Vagina (tissue), 2 donors: ENCODE data around the gene PDE9A. TPM values are rescaled to one million over a fixed set of nuclear protein-coding genes. Genes with fewer than 3 reads are reported as not detected.

Experiments
- DNase-seq, 2 donors: peaks; one replicate each; pipeline ENCODE4 v3.0.0-alpha.2; 2017; ENCODE audit errors: extremely low spot score in 2 of 2
- H3K27ac ChIP-seq: fragments of 200-600 bp; sonication (generic); one replicate; pipeline ENCODE4 v1.5.1; 2019
- H3K27me3 ChIP-seq: fragments of 200-600 bp; sonication (generic); one replicate; pipeline ENCODE4 v1.5.1; 2019
- H3K36me3 ChIP-seq, 2 donors: fragments of 200-600 bp; sonication (generic); one replicate each; pipeline ENCODE4 v1.5.1; 2017 to 2019
- H3K4me1 ChIP-seq: fragments of 200-600 bp; sonication (generic); one replicate; pipeline ENCODE4 v1.5.1; 2019
- H3K4me3 ChIP-seq, 2 donors: fragments of 200-600 bp; sonication (generic); 1 replicate in 1 of 2; 2 replicates in 1 of 2; pipeline ENCODE4 v1.5.1; 2016 to 2019
- H3K9me3 ChIP-seq: fragments of 200-600 bp; sonication (generic); one replicate; pipeline ENCODE4 v1.5.1; 2019
- POLR2A ChIP-seq, 2 donors: fragments of 450-650 bp; IDR thresholded peaks; one replicate each; pipeline ENCODE4 v1.6.1; 2017; ENCODE audit warnings: antibody characterized with exemption in 2 of 2, mild to moderate bottlenecking in 2 of 2, moderate library complexity in 2 of 2
- POLR2AphosphoS5 ChIP-seq, 2 donors: sonication (generic); formaldehyde crosslinking; IDR thresholded peaks; one replicate each; pipeline ENCODE4 v1.9.0; 2017; ENCODE audit warnings: antibody characterized with exemption in 2 of 2, mild to moderate bottlenecking in 2 of 2, low read depth in 1 of 2; ENCODE audit not compliant: insufficient read depth in 1 of 2
- intact Hi-C: fragments of 100-400 bp; cut with DNase I; formaldehyde crosslinking; loops from one replicate; pipeline ENCODE4 v1.15.1; 2023
- total RNA-seq: library from RNA; depleted of rRNA; stranded (reverse); fragments of >200 nt; gene quantifications from one replicate; pipeline ENCODE4 v1.2.3, GENCODE V29; 2016
- TF ChIP-seq, protein P1 (sequence below), 3 experiments: fragments of 450-650 bp in 2 of 3; fragments of 200-600 bp in 1 of 3; sonication (generic) in 1 of 3; IDR thresholded peaks; one replicate each; pipeline ENCODE4 v1.5.1; 2017 to 2019; ENCODE audit warnings: antibody characterized with exemption in 3 of 3, mild to moderate bottlenecking in 2 of 3, moderate library complexity in 2 of 3

The PDE9A gene
- total RNA-seq, 1 donor from 2014 or later = 9.6 TPM

DNA sequence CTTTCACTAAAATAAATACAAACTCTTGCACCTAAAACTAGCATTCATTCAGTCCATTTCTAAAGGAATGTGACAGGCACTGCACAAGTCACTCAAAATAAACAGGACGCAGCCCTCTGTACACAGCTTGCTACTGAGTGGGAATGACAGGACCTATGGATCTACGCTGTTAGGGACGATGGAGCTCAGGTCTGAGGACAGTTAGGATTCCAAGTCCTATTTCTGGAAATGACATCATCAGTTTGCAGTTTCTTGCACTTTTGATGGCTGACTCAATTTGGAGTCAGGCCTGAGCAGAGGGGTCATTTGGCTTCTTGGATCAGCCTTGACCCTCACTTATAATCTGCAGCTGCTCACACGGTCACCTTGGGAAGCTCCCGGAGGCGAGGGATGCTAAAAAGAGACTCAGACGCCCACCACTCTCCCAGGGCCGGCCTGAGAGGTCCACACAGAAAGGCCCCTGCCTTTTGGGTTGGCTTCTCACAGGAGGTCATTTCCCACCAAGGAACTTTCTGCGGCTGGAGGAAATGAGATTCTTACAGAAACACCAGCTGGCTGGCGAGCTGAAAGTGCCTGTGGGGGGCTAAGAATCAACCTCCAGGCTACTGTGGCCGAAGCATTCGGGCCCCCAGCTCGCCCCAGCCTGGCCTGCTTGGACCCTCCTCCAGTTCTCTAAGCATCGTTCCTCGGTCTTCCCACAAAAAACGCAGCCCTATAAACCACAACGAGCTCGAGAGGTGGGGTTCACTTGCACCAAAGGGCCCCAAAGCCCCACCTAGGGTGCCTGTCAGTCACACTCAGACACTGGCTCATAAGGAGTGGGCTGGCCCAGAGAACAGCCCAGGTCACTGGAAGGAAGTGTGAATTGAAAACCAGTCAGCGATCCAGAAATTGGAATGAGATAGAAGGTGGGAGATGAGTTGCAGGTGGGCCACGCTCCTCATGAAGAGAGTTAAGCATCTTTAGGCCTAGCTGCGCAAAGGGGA lies 8.9 kb upstream of the PDE9A start:
- no peaks in the 10 kb centered on the region for H3K27me3 ChIP-seq
- intact Hi-C loops = no loop called here
- H3K9me3 ChIP-seq = no peaks in the 10 kb centered on the region
- H3K4me1 ChIP-seq = peaks cover 13% of the 10 kb centered on the region
- DNase-seq = no peak
- H3K4me3 ChIP-seq = no peak overlapping the region
- H3K27ac ChIP-seq = no peak overlapping the region
- TF ChIP-seq, protein P1, sequence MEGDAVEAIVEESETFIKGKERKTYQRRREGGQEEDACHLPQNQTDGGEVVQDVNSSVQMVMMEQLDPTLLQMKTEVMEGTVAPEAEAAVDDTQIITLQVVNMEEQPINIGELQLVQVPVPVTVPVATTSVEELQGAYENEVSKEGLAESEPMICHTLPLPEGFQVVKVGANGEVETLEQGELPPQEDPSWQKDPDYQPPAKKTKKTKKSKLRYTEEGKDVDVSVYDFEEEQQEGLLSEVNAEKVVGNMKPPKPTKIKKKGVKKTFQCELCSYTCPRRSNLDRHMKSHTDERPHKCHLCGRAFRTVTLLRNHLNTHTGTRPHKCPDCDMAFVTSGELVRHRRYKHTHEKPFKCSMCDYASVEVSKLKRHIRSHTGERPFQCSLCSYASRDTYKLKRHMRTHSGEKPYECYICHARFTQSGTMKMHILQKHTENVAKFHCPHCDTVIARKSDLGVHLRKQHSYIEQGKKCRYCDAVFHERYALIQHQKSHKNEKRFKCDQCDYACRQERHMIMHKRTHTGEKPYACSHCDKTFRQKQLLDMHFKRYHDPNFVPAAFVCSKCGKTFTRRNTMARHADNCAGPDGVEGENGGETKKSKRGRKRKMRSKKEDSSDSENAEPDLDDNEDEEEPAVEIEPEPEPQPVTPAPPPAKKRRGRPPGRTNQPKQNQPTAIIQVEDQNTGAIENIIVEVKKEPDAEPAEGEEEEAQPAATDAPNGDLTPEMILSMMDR (IDR thresholded peaks at IDR 0.05) = no peak
- TF ChIP-seq POLR2A (IDR thresholded peaks at IDR 0.05) (no peak), POLR2AphosphoS5 (IDR thresholded peaks at IDR 0.05; ENCODE audit: insufficient read depth in 1 of 2, low read depth in 1 of 2) (no peak)
- H3K36me3 ChIP-seq = no peaks in the 10 kb centered on the region

DNA sequence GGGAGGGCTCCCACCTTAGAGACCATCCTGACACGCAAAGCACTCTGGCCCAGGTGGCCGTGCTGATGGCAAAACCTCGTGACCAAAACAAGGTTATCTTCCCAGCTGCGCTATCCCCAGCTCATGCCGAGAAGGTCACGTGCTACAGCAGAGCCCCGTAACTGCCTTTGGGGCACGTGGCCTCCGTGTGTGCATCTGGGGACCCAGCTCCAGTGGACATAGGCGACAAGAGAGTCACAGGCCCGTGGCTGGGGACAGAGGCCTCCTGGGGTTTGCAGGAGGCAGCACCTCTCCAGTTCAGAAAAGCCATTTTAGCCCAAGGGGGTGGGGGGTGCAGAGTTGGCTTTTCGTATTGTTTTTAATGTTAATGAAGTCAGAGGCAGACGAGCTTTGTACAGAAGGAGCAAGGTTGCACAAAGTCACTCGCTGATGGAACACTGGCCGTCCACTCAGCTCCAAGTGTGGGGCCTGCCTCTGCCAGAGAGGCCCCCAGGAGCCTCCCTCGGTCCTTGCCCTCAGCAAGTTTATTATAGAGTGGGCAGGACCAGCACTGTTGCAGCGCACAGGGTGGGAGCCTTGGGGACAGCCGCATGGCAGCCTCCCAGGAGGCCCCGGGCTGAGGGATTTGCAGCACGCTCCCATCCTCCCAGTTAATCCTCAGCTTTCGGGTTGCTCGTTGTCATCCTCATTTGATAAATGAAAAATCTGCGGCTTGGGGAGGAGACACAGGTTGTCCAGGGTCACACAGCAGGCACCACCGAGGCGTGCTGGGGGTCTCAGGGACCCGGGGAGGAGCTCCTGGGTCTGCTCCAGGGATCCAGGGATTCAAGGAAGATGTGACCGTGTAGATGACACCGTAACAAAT lies 8.0 kb upstream of the PDE9A start:
- H3K4me1 ChIP-seq = peaks cover 11% of the 10 kb centered on the region
- DNase-seq = no peak
- no peak overlapping the region for H3K27ac ChIP-seq
- no peaks in the 10 kb centered on the region for H3K9me3 ChIP-seq
- H3K36me3 ChIP-seq = no peaks in the 10 kb centered on the region
- H3K4me3 ChIP-seq = no peak overlapping the region
- TF ChIP-seq POLR2AphosphoS5 (IDR thresholded peaks at IDR 0.05; ENCODE audit: insufficient read depth in 1 of 2, low read depth in 1 of 2) (no peak), POLR2A (IDR thresholded peaks at IDR 0.05) (no peak)
- TF ChIP-seq, protein P1 (IDR thresholded peaks at IDR 0.05) = no peak
- intact Hi-C loops = no loop called here
- H3K27me3 ChIP-seq = no peaks in the 10 kb centered on the region

DNA sequence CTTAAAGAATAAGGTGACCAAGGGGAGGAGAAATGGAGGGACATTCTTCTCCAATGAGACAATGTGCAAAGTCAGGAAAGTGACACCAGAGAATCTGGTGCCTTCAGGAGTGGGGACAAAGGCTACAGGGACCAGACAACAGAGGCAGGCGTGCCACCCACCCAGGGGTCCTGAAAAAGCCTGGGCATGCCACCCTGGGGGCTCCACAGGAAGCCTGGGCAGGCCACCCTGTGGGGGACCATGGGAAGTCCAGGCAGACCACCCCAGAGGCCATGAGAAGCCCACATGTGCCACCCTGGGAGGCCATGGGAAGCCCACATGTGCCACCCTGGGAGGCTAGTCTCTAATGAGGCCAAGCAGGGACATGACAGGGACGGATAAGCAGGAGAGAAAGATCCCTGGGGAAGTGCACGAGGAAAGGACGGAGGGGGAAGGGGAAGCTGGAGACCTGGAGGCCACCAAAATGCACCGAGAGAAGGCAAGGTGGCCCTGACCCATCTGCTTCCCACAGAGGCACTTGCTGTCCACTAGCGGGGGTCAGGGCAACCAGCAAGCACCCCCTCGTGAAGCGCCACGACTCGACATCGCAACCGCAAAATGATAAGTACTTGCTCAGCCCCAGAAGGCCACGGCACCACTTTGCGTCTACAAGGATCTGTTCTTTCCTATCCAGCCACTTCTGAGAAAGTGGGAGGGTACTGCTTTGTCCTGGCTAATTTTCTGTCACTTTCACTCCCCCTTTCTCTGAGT lies 7.2 kb upstream of the PDE9A start:
- H3K4me1 ChIP-seq = peaks cover 2% of the 10 kb centered on the region
- no peak overlapping the region for H3K4me3 ChIP-seq
- H3K27me3 ChIP-seq = no peaks in the 10 kb centered on the region
- TF ChIP-seq, protein P1 (IDR thresholded peaks at IDR 0.05) = no peak
- TF ChIP-seq POLR2AphosphoS5 (IDR thresholded peaks at IDR 0.05; ENCODE audit: insufficient read depth in 1 of 2, low read depth in 1 of 2) (no peak), POLR2A (IDR thresholded peaks at IDR 0.05) (no peak)
- H3K27ac ChIP-seq = no peak overlapping the region
- no peaks in the 10 kb centered on the region for H3K9me3 ChIP-seq
- no peak for DNase-seq
- intact Hi-C loops = no loop called here
- no peaks in the 10 kb centered on the region for H3K36me3 ChIP-seq

DNA sequence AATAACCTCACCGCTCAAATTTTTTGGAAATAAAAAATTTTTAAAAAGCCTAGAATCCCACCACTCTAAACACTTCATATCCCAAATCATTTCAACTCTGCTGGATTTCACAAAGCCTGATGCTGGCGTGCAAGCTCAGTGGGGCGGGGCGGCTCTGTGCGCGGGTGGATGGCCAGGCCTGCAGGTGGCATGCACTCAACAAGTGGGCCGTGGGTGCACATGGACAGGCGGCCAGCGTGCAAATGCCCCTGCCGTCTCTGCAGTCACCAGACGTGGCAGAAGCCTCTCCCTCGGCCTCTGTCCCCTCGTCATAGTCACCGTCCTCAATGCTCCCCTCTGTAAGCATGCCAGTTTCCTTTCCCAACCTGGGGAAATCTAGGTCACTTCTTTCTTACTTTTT lies 6.6 kb upstream of the PDE9A start:
- Histone ChIP-seq H3K4me3 (no peak overlapping the region), H3K27me3 (no peaks in the 10 kb centered on the region), H3K27ac (no peak overlapping the region), H3K9me3 (no peaks in the 10 kb centered on the region), H3K36me3 (no peaks in the 10 kb centered on the region), H3K4me1 (no peaks in the 10 kb centered on the region)
- no peak for DNase-seq
- TF ChIP-seq POLR2AphosphoS5 (IDR thresholded peaks at IDR 0.05; ENCODE audit: insufficient read depth in 1 of 2, low read depth in 1 of 2) (no peak), POLR2A (IDR thresholded peaks at IDR 0.05) (no peak)
- TF ChIP-seq, protein P1 (IDR thresholded peaks at IDR 0.05) = no peak
- intact Hi-C loops = no loop called here
